GM12878 (cell line): Measurements from ENCODE around the gene IGFBP2. TPM values are rescaled to one million over a fixed set of nuclear protein-coding genes. Genes with fewer than 3 reads are reported as not detected.

Source experiments
- ATAC-seq: fragments of 200-7000 bp; cut with Tn5 transposase; 3 replicates; pipeline ENCODE4 v1.9.1; 2020; ENCODE audit warnings: mild to moderate bottlenecking, moderate library complexity
- BruUV-seq: library from RNA; stranded (reverse); fragments of 400-500 nt; replicated peaks from 2 replicates; lab custom pipeline; 2021; lab: Mats Ljungman, UMichigan
- CTCF ChIA-PET: fragments of 300-600 bp; sonication (Branson Sonifier 250); formaldehyde crosslinking; extraction: SDS; loops from one replicate; lab custom pipeline; 2021; ENCODE audit warnings: inconsistent platforms; lab: Yijun Ruan, JAX
- POLR2A ChIA-PET: fragments of 350-600 bp; formaldehyde crosslinking; extraction: SDS; loops from one replicate; lab custom pipeline; 2021; ENCODE audit warnings: inconsistent platforms; lab: Charles Lee
- RAD21 ChIA-PET: fragments of 300-600 bp; sonication (Branson Sonifier 250); formaldehyde crosslinking; loops from one replicate; lab custom pipeline; 2023; ENCODE audit warnings: antibody characterized with exemption; ENCODE audit not compliant: unreplicated experiment; lab: Charles Lee
- SMC1A ChIA-PET: fragments of 300-600 bp; sonication (Branson Sonifier 250); formaldehyde crosslinking; loops from one replicate; lab custom pipeline; 2023; ENCODE audit not compliant: unreplicated experiment, uncharacterized antibody; lab: Charles Lee
- DNase-seq: peaks from one replicate; pipeline ENCODE4 v3.0.0-alpha.2; 2011; ENCODE audit warnings: low read depth, low spot score
- FAIRE-seq: peaks from 3 replicates; lab custom pipeline; 2011; peaks lifted over from hg19 to GRCh38; lab: Jason Lieb, UNC
- H2AFZ ChIP-seq: 2 replicates; pipeline ENCODE4 v1.6.0; 2011; ENCODE audit warnings: low read depth, low read length, control low read depth; ENCODE audit not compliant: control insufficient read depth
- H3K27ac ChIP-seq: 2 replicates; pipeline ENCODE4 v1.5.1; 2011; ENCODE audit warnings: control low read depth; ENCODE audit not compliant: control insufficient read depth, insufficient read depth
- H3K27me3 ChIP-seq, 2 experiments: replicated peaks in 1 of 2; 2 replicates each; pipeline versions ENCODE4 v1.6.0 to v1.6.1; 2011; ENCODE audit warnings: low read length in 1 of 2; ENCODE audit not compliant: control insufficient read depth in 2 of 2, insufficient read depth in 2 of 2
- H3K36me3 ChIP-seq, 2 experiments: 2 replicates each; pipeline ENCODE4 v1.5.1; 2011; ENCODE audit warnings: low read length in 1 of 2; ENCODE audit not compliant: control insufficient read depth in 2 of 2, insufficient read depth in 2 of 2
- H3K4me1 ChIP-seq: 2 replicates; pipeline ENCODE4 v1.6.1; 2011; ENCODE audit warnings: mild to moderate bottlenecking, low read length, moderate library complexity, mixed read lengths; ENCODE audit not compliant: control insufficient read depth, insufficient read depth
- H3K4me2 ChIP-seq: 2 replicates; pipeline ENCODE4 v1.6.0; 2011; ENCODE audit warnings: control low read depth; ENCODE audit not compliant: control insufficient read depth, insufficient read depth
- H3K4me3 ChIP-seq: fragments of 200-600 bp; sonication (generic); 2 replicates; pipeline ENCODE4 v1.5.1; 2016
- H3K79me2 ChIP-seq: 2 replicates; pipeline ENCODE4 v1.6.0; 2011; ENCODE audit warnings: low read length; ENCODE audit not compliant: control insufficient read depth, insufficient read depth
- H3K9ac ChIP-seq: 2 replicates; pipeline ENCODE4 v1.8.0; 2011; ENCODE audit warnings: low read length, control low read depth, mixed read lengths; ENCODE audit not compliant: control insufficient read depth, insufficient read depth
- H3K9me3 ChIP-seq: replicated peaks from 3 replicates; pipeline ENCODE4 v1.5.1; 2011; ENCODE audit warnings: mild to moderate bottlenecking, low read length; ENCODE audit not compliant: control insufficient read depth, insufficient read depth
- H4K20me1 ChIP-seq: 2 replicates; pipeline ENCODE4 v1.6.0; 2011; ENCODE audit not compliant: control insufficient read depth, insufficient read depth
- EED ChIP-seq: sonication (generic); IDR thresholded peaks from 2 replicates; pipeline ENCODE4 v1.6.1; 2016; ENCODE audit warnings: antibody characterized with exemption, low read depth
- HDAC6 ChIP-seq: fragments of 200-600 bp; sonication (generic); IDR thresholded peaks from one replicate; pipeline ENCODE4 v1.8.0; 2017; ENCODE audit warnings: antibody characterized with exemption; ENCODE audit not compliant: unreplicated experiment
- IRF4 ChIP-seq: IDR thresholded peaks from 2 replicates; pipeline ENCODE4 v1.6.1; 2011; ENCODE audit warnings: low read depth, low read length
- NBN ChIP-seq: fragments of 450-650 bp; IDR thresholded peaks from 2 replicates; pipeline ENCODE4 v1.6.1; 2016
- SMAD5 ChIP-seq: IDR thresholded peaks from 2 replicates; pipeline ENCODE4 v1.6.1; 2016; ENCODE audit warnings: antibody characterized with exemption, low read depth
- SRF ChIP-seq, 2 experiments: IDR thresholded peaks; 2 replicates each; pipeline ENCODE4 v1.6.1; 2011; ENCODE audit warnings: low read depth in 2 of 2, low read length in 2 of 2, mild to moderate bottlenecking in 1 of 2, moderate library complexity in 1 of 2
- WGBS: methylation state at CpG from one replicate; pipeline ENCODE4 v1.1.6; 2016; ENCODE audit warnings: low lambda C conversion rate; ENCODE audit not compliant: insufficient replicate concordance, insufficient coverage; ENCODE audit errors: missing lambda C conversion rate; 5-methylcytosine and 5-hydroxymethylcytosine counted together
- in situ Hi-C: fragments of 300-500 bp; cut with MboI; formaldehyde crosslinking; loops from 9 replicates; pipeline ENCODE4 v1.14.3; 2018; ENCODE audit warnings: mixed read lengths
- intact Hi-C: fragments of 100-400 bp; cut with micrococcal nuclease; formaldehyde crosslinking; loops from one replicate; pipeline ENCODE4 v1.14.2; 2022; ENCODE audit not compliant: unreplicated experiment
- polyA plus RNA-seq, 11 experiments: library from polyadenylated mRNA; depleted of rRNA in 4 of 11; unstranded in 6 of 11; stranded (reverse) in 5 of 11; fragments of >200 nt; fragmentation: Nextera tagmentation in 4 of 11; fragmentation: Illumina TruSeq in 1 of 11; extraction: Ambion mirVana in 4 of 11; extraction: Trizol in 1 of 11; gene quantifications; 1 replicate in 1 of 11; 2 replicates in 10 of 11; pipeline versions ENCODE4 v1.2.1 to v1.2.3, GENCODE V29; 2011 to 2016; ENCODE audit warnings: inconsistent platforms in 2 of 11, missing spikeins in 2 of 11, low read depth in 1 of 11
- total RNA-seq, 4 experiments: library from RNA; depleted of rRNA in 3 of 4; stranded (reverse); fragments of >200 nt in 3 of 4; fragmentation: Illumina TruSeq in 1 of 4; extraction: Trizol in 1 of 4; gene quantifications; 2 replicates each; pipeline versions ENCODE4 v1.2.1 to v1.2.3, GENCODE V29; 2013 to 2021
- TF ChIP-seq, protein P1 (sequence below): fragments of 450-650 bp; IDR thresholded peaks from 2 replicates; pipeline ENCODE4 v1.6.1; 2016; ENCODE audit warnings: mild to moderate bottlenecking
- TF ChIP-seq, protein P2 (sequence below): fragments of 450-650 bp; IDR thresholded peaks from 2 replicates; pipeline ENCODE4 v1.6.1; 2017; ENCODE audit warnings: borderline replicate concordance
- TF ChIP-seq, protein P3 (sequence below): IDR thresholded peaks from 2 replicates; pipeline ENCODE4 v1.6.1; 2011; ENCODE audit warnings: mild to moderate bottlenecking, low read depth, low read length, moderate library complexity; ENCODE audit not compliant: insufficient replicate concordance
- TF ChIP-seq, protein P4 (sequence below): fragments of 450-650 bp; IDR thresholded peaks from 2 replicates; pipeline ENCODE4 v1.6.1; 2017; ENCODE audit warnings: mild to moderate bottlenecking

IGFBP2 gene
- total and polyA plus RNA-seq, 10 of the 15 experiments (the other 5 are each of a cell fraction or from before 2014, with no cell fraction given): 0.11 to 1.5 (median 0.38) TPM; not detected in 5

DNA sequence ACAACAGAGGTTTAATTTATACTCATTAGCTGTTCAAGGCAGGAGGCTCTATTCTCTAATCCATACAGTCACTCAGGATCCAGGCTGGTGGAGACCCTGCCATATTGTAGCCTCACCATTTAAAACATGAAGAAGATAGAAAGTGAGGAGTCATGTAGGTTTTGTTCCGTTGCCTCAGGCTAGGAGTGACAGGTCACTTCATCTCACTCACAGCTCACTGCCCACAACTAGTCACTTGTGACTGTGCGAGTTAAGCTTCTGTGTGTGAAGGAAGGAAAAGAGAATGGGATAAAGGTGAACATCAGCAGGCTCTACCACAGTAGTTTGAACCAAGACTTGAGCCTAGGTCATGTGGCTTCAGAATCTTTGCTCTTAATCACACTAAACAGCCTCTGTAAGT lies 9.0 kb upstream of the IGFBP2 start:
- BruUV-seq: no TSS peak
- H3K4me3 ChIP-seq: no peak overlapping the region
- ATAC-seq: no peak
- ChIA-PET CTCF (interaction anchor here (0.6 to 1.1 kb wide), 2 partner anchors 40 to 106 kb away, joined by 3 to 4 read pairs; no protein-coding TSS in a partner anchor), RAD21 (no interaction called here), POLR2A (no interaction called here), SMC1A (no interaction called here)
- FAIRE-seq: no peak
- WGBS: 25% methylated on average over 2 of the region's 2 CpGs
- peaks cover 3% of the 10 kb centered on the region; the same call in 1 of the 2 replicates for H3K4me1 ChIP-seq
- H3K27me3 ChIP-seq: no peaks in the 10 kb centered on the region
- H3K79me2 ChIP-seq: no peaks in the 10 kb centered on the region
- H3K27ac ChIP-seq: no peak overlapping the region
- H4K20me1 ChIP-seq: no peaks in the 10 kb centered on the region
- no peak overlapping the region for H3K4me2 ChIP-seq
- no peak overlapping the region for H3K9ac ChIP-seq
- in situ Hi-C loops: no loop called here
- no peaks in the 10 kb centered on the region for H3K9me3 ChIP-seq
- TF ChIP-seq NBN (no peak), SMAD5 (no peak), HDAC6 (no peak)
- TF ChIP-seq, protein P1, sequence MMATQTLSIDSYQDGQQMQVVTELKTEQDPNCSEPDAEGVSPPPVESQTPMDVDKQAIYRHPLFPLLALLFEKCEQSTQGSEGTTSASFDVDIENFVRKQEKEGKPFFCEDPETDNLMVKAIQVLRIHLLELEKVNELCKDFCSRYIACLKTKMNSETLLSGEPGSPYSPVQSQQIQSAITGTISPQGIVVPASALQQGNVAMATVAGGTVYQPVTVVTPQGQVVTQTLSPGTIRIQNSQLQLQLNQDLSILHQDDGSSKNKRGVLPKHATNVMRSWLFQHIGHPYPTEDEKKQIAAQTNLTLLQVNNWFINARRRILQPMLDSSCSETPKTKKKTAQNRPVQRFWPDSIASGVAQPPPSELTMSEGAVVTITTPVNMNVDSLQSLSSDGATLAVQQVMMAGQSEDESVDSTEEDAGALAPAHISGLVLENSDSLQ: peak; percentile 26; the same call in 1 of the 2 replicates
- no peak for DNase-seq
- no peaks in the 10 kb centered on the region for H3K36me3 ChIP-seq
- intact Hi-C loops: no loop called here
- no peak overlapping the region for H2AFZ ChIP-seq

DNA sequence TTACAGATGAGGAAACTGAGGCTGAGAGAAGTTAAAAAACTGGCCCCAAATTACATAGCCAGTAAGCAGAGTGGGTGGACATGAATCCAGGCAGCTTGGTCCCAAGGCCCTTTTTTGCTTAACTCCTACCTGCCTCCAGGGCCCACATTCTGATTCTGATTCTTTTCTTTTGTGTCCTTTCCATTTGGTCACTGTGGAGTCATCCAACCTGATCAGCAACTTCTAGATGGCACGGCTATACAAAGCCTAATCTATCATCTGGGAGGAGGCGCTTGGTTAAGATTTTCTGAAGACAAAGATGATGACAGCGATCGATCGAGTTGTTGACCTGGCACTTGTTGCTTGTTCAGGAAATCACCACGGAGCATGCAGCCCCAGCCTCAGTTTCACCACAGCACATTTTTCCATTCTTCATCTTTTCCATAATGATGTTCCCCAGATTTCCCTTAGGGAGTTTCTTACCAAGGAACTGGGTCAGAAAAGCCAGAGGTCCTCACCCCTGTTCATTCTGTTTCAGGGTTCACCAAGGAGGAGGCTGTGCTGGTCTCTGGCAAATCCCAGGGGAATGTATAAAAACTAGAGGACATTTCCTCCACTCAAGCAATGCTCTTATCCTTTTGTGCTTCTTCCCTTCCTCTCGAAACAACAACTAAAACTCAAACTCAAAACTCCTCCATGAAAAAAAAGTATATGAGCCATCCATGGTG lies 6.9 kb upstream of the IGFBP2 start:
- intact Hi-C loops: no loop called here
- Histone ChIP-seq H4K20me1 (no peaks in the 10 kb centered on the region), H2AFZ (no peak overlapping the region), H3K9ac (no peak overlapping the region), H3K27me3 (no peaks in the 10 kb centered on the region), H3K9me3 (no peaks in the 10 kb centered on the region), H3K4me2 (no peak overlapping the region), H3K4me1 (no peaks in the 10 kb centered on the region), H3K36me3 (no peaks in the 10 kb centered on the region), H3K27ac (no peak overlapping the region), H3K79me2 (no peaks in the 10 kb centered on the region), H3K4me3 (no peak overlapping the region)
- BruUV-seq: no TSS peak
- ATAC-seq (no peak), DNase-seq (no peak), FAIRE-seq (no peak)
- ChIA-PET SMC1A (no interaction called here), RAD21 (no interaction called here), CTCF (no interaction called here), POLR2A (no interaction called here)
- 60% methylated on average over 7 of the region's 7 CpGs for WGBS
- in situ Hi-C loops: no loop called here
- TF ChIP-seq, protein P2, sequence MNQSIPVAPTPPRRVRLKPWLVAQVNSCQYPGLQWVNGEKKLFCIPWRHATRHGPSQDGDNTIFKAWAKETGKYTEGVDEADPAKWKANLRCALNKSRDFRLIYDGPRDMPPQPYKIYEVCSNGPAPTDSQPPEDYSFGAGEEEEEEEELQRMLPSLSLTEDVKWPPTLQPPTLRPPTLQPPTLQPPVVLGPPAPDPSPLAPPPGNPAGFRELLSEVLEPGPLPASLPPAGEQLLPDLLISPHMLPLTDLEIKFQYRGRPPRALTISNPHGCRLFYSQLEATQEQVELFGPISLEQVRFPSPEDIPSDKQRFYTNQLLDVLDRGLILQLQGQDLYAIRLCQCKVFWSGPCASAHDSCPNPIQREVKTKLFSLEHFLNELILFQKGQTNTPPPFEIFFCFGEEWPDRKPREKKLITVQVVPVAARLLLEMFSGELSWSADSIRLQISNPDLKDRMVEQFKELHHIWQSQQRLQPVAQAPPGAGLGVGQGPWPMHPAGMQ: no peak
- TF ChIP-seq IRF4: no peak
- TF ChIP-seq SRF (IDR thresholded peaks at IDR 0.05; ENCODE audit: low read depth in 2 of 2, low read length in 2 of 2): no peak
- TF ChIP-seq, protein P3, sequence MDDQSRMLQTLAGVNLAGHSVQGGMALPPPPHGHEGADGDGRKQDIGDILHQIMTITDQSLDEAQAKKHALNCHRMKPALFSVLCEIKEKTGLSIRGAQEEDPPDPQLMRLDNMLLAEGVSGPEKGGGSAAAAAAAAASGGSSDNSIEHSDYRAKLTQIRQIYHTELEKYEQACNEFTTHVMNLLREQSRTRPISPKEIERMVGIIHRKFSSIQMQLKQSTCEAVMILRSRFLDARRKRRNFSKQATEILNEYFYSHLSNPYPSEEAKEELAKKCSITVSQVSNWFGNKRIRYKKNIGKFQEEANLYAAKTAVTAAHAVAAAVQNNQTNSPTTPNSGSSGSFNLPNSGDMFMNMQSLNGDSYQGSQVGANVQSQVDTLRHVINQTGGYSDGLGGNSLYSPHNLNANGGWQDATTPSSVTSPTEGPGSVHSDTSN: no peak
- TF ChIP-seq, protein P4, sequence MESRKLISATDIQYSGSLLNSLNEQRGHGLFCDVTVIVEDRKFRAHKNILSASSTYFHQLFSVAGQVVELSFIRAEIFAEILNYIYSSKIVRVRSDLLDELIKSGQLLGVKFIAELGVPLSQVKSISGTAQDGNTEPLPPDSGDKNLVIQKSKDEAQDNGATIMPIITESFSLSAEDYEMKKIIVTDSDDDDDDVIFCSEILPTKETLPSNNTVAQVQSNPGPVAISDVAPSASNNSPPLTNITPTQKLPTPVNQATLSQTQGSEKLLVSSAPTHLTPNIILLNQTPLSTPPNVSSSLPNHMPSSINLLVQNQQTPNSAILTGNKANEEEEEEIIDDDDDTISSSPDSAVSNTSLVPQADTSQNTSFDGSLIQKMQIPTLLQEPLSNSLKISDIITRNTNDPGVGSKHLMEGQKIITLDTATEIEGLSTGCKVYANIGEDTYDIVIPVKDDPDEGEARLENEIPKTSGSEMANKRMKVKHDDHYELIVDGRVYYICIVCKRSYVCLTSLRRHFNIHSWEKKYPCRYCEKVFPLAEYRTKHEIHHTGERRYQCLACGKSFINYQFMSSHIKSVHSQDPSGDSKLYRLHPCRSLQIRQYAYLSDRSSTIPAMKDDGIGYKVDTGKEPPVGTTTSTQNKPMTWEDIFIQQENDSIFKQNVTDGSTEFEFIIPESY: no peak
- TF ChIP-seq EED: no peak
